ENCODE data around the gene MPIG6B. TPM values are rescaled to one million over a fixed set of nuclear protein-coding genes. Genes with fewer than 3 reads are reported as not detected.

Gene MPIG6B
- polyA plus RNA-seq, 3 donors, result 1.5 to 1.9 (median 1.7) TPM

DNA sequence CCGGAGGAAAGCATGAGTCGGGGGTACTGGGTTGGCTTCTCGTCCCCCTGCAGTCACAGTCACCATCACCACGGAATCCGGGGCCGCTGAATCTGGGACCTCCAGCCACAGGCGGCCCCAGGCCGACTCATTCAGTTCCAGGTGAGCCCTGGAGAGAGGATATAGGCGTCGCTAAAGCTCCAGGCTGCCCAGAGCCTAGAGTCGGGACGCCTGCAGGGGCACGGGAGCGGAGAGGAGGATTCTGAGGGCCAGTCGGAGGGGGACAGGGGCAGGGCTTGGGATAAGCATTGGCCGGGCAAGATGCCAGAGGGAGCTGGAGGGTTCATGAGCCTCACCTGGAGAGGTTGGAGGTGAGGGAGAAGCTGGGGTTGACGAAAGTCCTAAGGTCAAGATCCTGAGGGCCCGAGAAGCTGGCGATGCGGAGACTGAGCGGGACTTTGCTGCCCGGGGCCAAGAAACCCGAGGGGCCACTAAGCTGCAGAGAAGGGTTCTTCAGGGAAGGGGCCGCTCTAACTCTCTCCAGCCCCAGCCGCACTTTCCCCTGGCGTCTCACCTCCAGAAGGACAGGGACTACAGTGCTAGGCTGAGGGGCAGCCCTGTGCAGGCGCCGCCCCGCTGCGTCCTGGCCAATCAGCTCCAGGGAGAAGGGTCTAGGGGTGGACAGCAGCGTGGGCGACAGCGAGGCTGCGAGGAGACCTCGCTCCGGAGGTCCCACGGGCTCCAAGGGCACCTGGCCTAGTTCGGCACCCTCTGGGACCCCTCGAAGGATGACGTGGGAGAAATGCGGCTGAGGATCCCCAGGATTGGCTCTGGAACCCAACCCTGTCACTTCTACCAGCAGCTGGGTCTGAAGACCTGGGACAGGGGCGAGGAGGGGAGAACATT is 43.0 kb downstream of the MPIG6B start:
- peak; percentile 31 for DNase-seq

DNA sequence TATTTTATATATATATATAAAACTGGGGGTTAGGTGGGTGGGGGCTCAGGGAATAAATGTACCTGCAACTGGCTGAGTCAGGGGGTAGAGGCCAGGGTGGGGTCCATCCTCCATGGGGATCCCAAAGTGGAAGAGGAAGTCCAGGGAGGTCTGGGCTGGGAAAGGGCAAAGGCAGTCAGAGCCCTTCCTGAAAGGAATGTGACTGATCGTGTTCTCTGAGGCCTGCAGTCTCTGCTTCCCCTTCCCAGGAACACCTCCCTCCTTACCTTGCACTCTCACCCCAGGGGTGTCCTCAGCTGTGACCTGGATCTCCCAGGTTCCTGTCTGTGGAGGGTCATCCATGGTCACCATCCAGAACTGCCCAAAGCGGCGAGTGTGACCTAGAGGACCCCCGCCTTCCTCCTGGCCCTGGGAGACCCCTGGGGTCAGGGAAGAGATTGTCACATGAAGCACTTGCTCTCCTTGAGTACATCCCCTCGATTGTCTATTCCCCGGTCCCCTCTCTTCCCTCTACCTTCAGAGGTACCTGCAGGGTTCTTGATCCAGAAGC is 44.0 kb downstream of the MPIG6B start:
- DNase-seq, result no peak

DNA sequence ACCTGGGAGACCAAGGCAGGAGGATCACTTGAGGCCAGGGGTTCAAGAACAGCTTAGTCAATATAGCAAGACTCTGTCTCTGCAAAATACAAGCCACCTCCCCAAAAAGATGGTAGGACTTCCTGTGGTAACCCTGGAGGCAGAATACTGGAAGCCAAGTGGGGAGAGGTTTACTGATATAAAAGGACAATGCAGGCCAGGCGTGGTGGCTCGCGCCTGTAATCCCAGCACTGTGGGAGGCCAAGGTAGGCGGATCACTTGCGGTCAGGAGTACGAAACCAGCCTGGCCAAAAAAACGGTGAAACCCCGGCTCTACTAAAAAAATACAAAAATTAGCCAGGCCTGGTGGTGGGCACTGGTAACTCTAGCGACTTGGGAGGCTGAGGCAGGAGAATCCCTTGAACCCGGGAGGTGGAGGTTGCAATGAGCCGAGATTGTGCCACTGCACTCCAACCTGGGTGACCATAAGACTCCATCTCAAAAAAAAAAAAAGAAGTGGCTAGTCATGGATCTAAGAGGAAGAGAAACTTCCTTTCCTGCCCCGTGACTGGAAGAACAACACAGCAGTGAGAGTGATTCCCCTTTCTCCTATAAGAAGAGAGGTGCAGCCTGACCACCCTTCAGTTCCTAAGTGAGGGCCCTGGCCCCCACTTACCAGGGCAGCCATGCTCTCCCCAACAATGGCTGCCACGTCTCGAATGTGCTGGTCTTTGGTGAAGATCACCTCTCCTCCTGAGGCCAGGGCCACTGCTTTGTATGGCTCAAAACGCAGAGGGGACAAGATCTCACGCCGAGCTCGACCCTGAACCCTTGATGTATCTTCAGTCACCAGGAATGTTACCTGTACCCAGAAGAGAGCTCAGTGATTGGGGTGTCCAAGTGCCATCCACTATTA is 45.4 kb downstream of the MPIG6B start:
- DNase-seq, result no peak

DNA sequence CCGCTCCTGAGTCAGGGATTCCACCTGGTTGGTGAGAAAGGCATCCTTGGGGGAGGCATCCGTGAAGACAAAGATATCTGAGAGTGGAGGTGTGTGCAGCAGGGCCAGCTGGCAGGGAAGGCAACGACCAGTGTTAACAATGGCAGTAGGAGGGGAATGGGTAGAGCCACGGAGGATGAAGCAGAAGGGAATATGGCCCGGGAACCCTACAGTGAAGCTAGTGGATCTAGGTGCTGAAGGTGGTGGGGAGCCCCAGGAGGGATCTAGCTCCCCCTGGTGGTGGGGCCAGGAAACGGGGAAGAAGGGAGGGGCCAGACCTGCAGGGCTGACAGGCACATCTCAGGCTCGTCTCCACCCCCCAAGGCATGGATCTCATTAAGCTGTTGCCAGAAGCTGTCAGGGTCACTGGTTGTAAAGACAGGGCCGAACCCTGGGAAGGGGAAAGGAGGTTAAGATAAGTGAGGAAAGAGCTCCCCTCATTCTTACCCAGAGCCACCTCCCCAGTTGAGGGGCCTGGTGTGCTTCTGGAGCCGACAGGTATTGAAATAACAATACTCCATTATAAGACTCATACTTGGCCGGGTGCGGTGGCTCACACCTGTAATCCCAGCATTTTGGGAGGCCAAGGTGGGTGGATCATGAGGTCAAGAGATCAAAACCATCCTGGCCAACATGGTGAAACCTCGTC is 46.7 kb downstream of the MPIG6B start:
- DNase-seq, result no peak

DNA sequence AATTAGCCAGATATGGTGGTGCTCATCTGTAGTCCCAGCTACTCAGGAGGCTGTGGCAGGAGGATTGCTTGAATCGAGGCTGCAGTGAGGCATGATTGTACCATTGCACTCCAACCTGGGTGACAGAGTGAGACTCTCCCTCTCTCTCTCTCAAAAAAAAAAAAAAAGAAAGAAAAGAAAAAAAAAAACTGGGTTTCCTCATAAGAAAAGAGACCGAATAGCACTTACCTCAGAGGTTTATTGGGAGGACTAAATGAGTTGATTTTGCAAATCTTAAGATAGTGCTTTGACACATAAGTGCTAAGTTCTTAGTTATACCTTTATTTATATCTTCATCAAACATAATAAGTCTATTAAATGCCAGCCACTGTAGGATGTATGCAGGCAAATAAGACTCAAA is 47.7 kb downstream of the MPIG6B start:
- no peak for DNase-seq

DNA sequence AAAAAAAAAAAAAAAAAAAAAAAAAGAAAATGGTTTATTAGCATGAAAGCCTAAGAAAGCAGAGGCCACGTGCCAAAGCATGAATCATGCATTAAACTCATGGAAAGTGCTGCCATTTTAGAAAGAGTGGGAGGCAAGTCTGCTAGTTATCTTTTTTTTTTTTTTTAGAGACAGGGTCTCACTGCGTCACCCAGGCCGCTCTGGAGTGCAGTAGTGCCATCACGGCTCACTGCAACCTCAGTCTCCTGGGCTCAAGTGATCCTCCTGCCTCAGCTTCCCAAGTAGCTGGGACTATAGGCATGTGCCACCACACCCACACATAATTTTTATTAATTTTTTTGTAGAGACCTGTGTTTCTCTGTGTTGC is 48.8 kb downstream of the MPIG6B start:
- no peak for DNase-seq

DNA sequence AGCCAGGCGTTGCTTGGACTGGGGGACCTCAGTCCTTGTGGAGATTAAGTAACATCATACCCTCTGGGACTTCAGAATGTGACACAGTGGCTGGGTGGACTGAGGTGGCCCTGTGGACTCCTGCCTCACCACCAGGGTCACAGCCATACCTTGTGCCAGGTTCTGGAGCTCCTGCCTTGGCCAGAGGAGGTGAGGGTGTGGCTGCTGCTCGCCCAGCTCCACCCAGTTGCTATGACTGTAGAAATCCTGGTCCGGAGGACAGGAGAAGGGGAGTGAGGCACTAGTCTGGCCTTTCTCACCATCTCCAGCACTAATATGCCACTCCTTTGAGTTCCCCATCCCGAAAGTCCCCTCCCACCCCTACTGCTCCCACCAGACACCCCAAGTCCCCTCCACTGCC is 52.0 kb downstream of the MPIG6B start:
- DNase-seq, result no peak

DNA sequence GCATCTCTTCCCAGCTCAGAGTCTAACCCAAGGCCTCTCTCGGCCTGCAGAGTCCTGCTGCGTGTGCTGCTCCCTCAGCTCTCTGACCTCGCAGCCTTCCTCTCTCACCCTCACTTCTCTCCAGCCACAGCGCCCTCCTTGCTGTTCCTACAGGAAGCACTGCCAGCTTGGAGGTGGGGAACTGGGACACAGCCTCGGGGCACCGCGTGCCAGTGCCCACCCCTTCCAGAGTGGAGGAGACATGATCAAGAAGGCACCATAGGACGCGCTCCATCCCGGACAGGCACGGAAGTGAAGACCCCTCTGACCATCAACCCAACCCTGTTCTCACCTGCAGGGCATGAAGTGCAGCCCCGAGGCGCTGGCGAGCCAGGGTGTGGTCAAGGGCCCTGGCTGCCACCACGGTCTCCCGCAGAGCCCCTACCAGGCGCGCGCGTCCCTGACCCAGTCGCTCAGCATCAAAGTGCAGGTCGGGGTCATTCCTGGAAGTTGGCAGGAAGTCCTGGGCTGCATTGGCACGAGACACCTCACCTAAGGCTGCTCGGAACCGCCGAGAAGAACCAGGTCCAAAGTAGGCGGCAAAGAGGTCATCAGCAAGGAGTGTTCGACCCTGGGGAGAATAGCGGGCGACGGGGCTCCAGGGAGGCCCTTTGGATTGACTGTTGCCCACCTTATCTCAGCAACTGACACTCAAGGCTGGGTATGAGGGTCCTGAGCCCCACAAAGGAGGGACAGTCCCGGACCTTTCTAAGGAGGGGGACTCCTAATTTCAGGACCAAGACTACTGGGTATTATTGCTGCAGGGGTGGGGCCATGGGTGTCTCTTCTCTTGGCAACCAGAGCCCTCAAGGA is 52.7 kb downstream of the MPIG6B start:
- DNase-seq, result no peak

Other genes with a start within 250 kb of the MPIG6B start
- 1 to 10 TPM; 1.4 to 1.9 (median 1.4) TPM for gene MICB, start 225.2 kb upstream of the MPIG6B start, polyA plus RNA-seq (ENCODE audit: insufficient read length in 3 of 3)
- 10 to 100 TPM; 19.5 to 24.1 (median 21.9) TPM for gene MCCD1, start 194.4 kb upstream of the MPIG6B start, polyA plus RNA-seq (ENCODE audit: insufficient read length in 3 of 3)
- gene DDX39B, start 181.4 kb upstream of the MPIG6B start, polyA plus RNA-seq (ENCODE audit: insufficient read length in 3 of 3), result 100 to 1,000 TPM; 563 to 680 (median 632) TPM
- 10 to 100 TPM in 1 of 3 donors, 1 to 10 TPM in 2; 6.5 to 11.3 (median 7.5) TPM for gene ATP6V1G2, start 176.8 kb upstream of the MPIG6B start, polyA plus RNA-seq (ENCODE audit: insufficient read length in 3 of 3)
- 10 to 100 TPM; 22.1 to 30.3 (median 26.5) TPM for gene NFKBIL1, start 175.8 kb upstream of the MPIG6B start, polyA plus RNA-seq (ENCODE audit: insufficient read length in 3 of 3)
- gene LTA, start 151.1 kb upstream of the MPIG6B start, polyA plus RNA-seq (ENCODE audit: insufficient read length in 3 of 3), result under 1 TPM; 0.27 to 0.42 (median 0.30) TPM
- gene TNF, start 147.8 kb upstream of the MPIG6B start, polyA plus RNA-seq (ENCODE audit: insufficient read length in 3 of 3), result under 1 TPM in 1 of 3 donors, not detected in 2; 0.19 TPM
- gene LTB, start 140.9 kb upstream of the MPIG6B start, polyA plus RNA-seq (ENCODE audit: insufficient read length in 3 of 3), result 1 to 10 TPM; 1.8 to 2.7 (median 2.0) TPM
- gene LST1, start 137.1 kb upstream of the MPIG6B start, polyA plus RNA-seq (ENCODE audit: insufficient read length in 3 of 3), result 1 to 10 TPM; 5.0 to 6.7 (median 5.1) TPM
- gene NCR3, start 130.4 kb upstream of the MPIG6B start, polyA plus RNA-seq (ENCODE audit: insufficient read length in 3 of 3), result under 1 TPM in 1 of 3 donors, not detected in 2; 0.43 TPM
- 10 to 100 TPM; 66.1 to 77.7 (median 74.7) TPM for gene AIF1, start 108.1 kb upstream of the MPIG6B start, polyA plus RNA-seq (ENCODE audit: insufficient read length in 3 of 3)
- 100 to 1,000 TPM; 209 to 221 (median 210) TPM for gene PRRC2A, start 102.7 kb upstream of the MPIG6B start, polyA plus RNA-seq (ENCODE audit: insufficient read length in 3 of 3)
- gene BAG6, start 70.7 kb upstream of the MPIG6B start, polyA plus RNA-seq (ENCODE audit: insufficient read length in 3 of 3), result 100 to 1,000 TPM; 245 to 281 (median 259) TPM
- gene APOM, start 67.5 kb upstream of the MPIG6B start, polyA plus RNA-seq (ENCODE audit: insufficient read length in 3 of 3), result 100 to 1,000 TPM; 109 to 116 (median 110) TPM
- gene C6orf47, start 62.6 kb upstream of the MPIG6B start, polyA plus RNA-seq (ENCODE audit: insufficient read length in 3 of 3), result 10 to 100 TPM; 19.6 to 24.4 (median 20.5) TPM
- gene GPANK1, start 58.4 kb upstream of the MPIG6B start, polyA plus RNA-seq (ENCODE audit: insufficient read length in 3 of 3), result 10 to 100 TPM; 26.2 to 33.9 (median 33.8) TPM
- 100 to 1,000 TPM; 227 to 252 (median 236) TPM for gene CSNK2B, start 57.3 kb upstream of the MPIG6B start, polyA plus RNA-seq (ENCODE audit: insufficient read length in 3 of 3)
- gene LY6G5B, start 53.4 kb upstream of the MPIG6B start, polyA plus RNA-seq (ENCODE audit: insufficient read length in 3 of 3), result 10 to 100 TPM; 19.0 to 38.1 (median 35.1) TPM
- 1 to 10 TPM; 2.6 to 4.3 (median 3.6) TPM for gene LY6G5C, start 42.3 kb upstream of the MPIG6B start, polyA plus RNA-seq (ENCODE audit: insufficient read length in 3 of 3)
- 10 to 100 TPM; 63.2 to 68.7 (median 63.5) TPM for gene ABHD16A, start 20.0 kb upstream of the MPIG6B start, polyA plus RNA-seq (ENCODE audit: insufficient read length in 3 of 3)
- 1 to 10 TPM in 2 of 3 donors, under 1 TPM in 1; 0.43 to 1.0 (median 1.0) TPM for gene LY6G6F, start 16.5 kb upstream of the MPIG6B start, polyA plus RNA-seq (ENCODE audit: insufficient read length in 3 of 3)
- not detected for gene LY6G6D, start 8.0 kb upstream of the MPIG6B start, polyA plus RNA-seq (ENCODE audit: insufficient read length in 3 of 3)
- gene LY6G6C, start 1.6 kb upstream of the MPIG6B start, polyA plus RNA-seq (ENCODE audit: insufficient read length in 3 of 3), result under 1 TPM; 0.28 to 0.89 (median 0.69) TPM
- 100 to 1,000 TPM; 189 to 234 (median 211) TPM for gene DDAH2, start 5.9 kb downstream of the MPIG6B start, polyA plus RNA-seq (ENCODE audit: insufficient read length in 3 of 3)
- 100 to 1,000 TPM; 280 to 320 (median 296) TPM for gene CLIC1, start 13.2 kb downstream of the MPIG6B start, polyA plus RNA-seq (ENCODE audit: insufficient read length in 3 of 3)
- gene MSH5, start 16.6 kb downstream of the MPIG6B start, polyA plus RNA-seq (ENCODE audit: insufficient read length in 3 of 3), result 10 to 100 TPM; 18.1 to 54.6 (median 52.1) TPM
- 10 to 100 TPM in 2 of 3 donors, 1 to 10 TPM in 1; 5.6 to 13.8 (median 10.7) TPM for gene SAPCD1, start 39.3 kb downstream of the MPIG6B start, polyA plus RNA-seq (ENCODE audit: insufficient read length in 3 of 3)
- gene VWA7, start 54.0 kb downstream of the MPIG6B start, polyA plus RNA-seq (ENCODE audit: insufficient read length in 3 of 3), result 10 to 100 TPM in 2 of 3 donors, 1 to 10 TPM in 1; 8.8 to 14.0 (median 13.1) TPM
- 10 to 100 TPM; 60.0 to 71.2 (median 65.2) TPM for gene VARS1, start 72.4 kb downstream of the MPIG6B start, polyA plus RNA-seq (ENCODE audit: insufficient read length in 3 of 3)
- gene LSM2, start 83.6 kb downstream of the MPIG6B start, polyA plus RNA-seq (ENCODE audit: insufficient read length in 3 of 3), result 10 to 100 TPM; 79.4 to 84.0 (median 81.1) TPM
- gene HSPA1L, start 91.9 kb downstream of the MPIG6B start, polyA plus RNA-seq (ENCODE audit: insufficient read length in 3 of 3), result 1 to 10 TPM; 3.7 to 4.6 (median 3.8) TPM
- gene HSPA1A, start 92.2 kb downstream of the MPIG6B start, polyA plus RNA-seq (ENCODE audit: insufficient read length in 3 of 3), result 100 to 1,000 TPM; 104 to 122 (median 112) TPM
- 100 to 1,000 TPM; 125 to 178 (median 158) TPM for gene HSPA1B, start 104.4 kb downstream of the MPIG6B start, polyA plus RNA-seq (ENCODE audit: insufficient read length in 3 of 3)
- gene NEU1, start 139.4 kb downstream of the MPIG6B start, polyA plus RNA-seq (ENCODE audit: insufficient read length in 3 of 3), result 10 to 100 TPM; 78.1 to 85.5 (median 82.5) TPM
- 10 to 100 TPM; 35.1 to 68.8 (median 66.9) TPM for gene SLC44A4, start 155.6 kb downstream of the MPIG6B start, polyA plus RNA-seq (ENCODE audit: insufficient read length in 3 of 3)
- gene EHMT2, start 174.3 kb downstream of the MPIG6B start, polyA plus RNA-seq (ENCODE audit: insufficient read length in 3 of 3), result 100 to 1,000 TPM in 1 of 3 donors, 10 to 100 TPM in 2; 92.0 to 100 (median 98.1) TPM
- 10 to 100 TPM; 27.7 to 35.2 (median 29.6) TPM for gene ZBTB12, start 178.7 kb downstream of the MPIG6B start, polyA plus RNA-seq (ENCODE audit: insufficient read length in 3 of 3)
- gene C2, start 204.3 kb downstream of the MPIG6B start, polyA plus RNA-seq (ENCODE audit: insufficient read length in 3 of 3), result 1 to 10 TPM; 3.3 to 4.8 (median 4.5) TPM
- 1 to 10 TPM; 4.3 to 8.4 (median 6.5) TPM for gene CFB, start 222.7 kb downstream of the MPIG6B start, polyA plus RNA-seq (ENCODE audit: insufficient read length in 3 of 3)
- gene NELFE, start 235.6 kb downstream of the MPIG6B start, polyA plus RNA-seq (ENCODE audit: insufficient read length in 3 of 3), result 100 to 1,000 TPM in 1 of 3 donors, 10 to 100 TPM in 2; 95.7 to 107 (median 95.8) TPM
- 10 to 100 TPM; 49.2 to 54.8 (median 50.5) TPM for gene SKIC2, start 235.8 kb downstream of the MPIG6B start, polyA plus RNA-seq (ENCODE audit: insufficient read length in 3 of 3)
- gene DXO, start 248.8 kb downstream of the MPIG6B start, polyA plus RNA-seq (ENCODE audit: insufficient read length in 3 of 3), result 10 to 100 TPM; 33.8 to 37.2 (median 35.1) TPM

All from renal pelvis (tissue), 4 donors.